NCI-H2081 (cell line): ENCODE results near the gene UBE2B.

ENCODE experiments used
- DNase-seq, 2 experiments: peaks; one replicate each; lab custom pipeline; 2025; lab: John Stamatoyannopoulos, UW

Gene UBE2B

GRCh38 chr5:134437340-134437846 is 66.0 kb downstream of the UBE2B start:
- DNase-seq = no peak

GRCh38 chr5:134437847-134438581 is 66.6 kb downstream of the UBE2B start:
- DNase-seq = no peak

GRCh38 chr5:134438721-134439123 is 67.4 kb downstream of the UBE2B start:
- no peak for DNase-seq

GRCh38 chr5:134439210-134439654 is 67.9 kb downstream of the UBE2B start:
- DNase-seq = peak in 1 of 2 experiments; percentile 28

GRCh38 chr5:134440201-134440755 is 68.9 kb downstream of the UBE2B start:
- DNase-seq = no peak
